Measurements from ENCODE around the gene ZNF81.
"Not testable (repeated sequence)": the region's sequence is repeated elsewhere in the genome, so short reads cannot be mapped to it uniquely, and the experiment has no call there.

ZNF81 gene

GRCh38 chrX:47846040-47846439 is 9.3 kb downstream of the ZNF81 start:
- DNase-seq = no peak

DNA sequence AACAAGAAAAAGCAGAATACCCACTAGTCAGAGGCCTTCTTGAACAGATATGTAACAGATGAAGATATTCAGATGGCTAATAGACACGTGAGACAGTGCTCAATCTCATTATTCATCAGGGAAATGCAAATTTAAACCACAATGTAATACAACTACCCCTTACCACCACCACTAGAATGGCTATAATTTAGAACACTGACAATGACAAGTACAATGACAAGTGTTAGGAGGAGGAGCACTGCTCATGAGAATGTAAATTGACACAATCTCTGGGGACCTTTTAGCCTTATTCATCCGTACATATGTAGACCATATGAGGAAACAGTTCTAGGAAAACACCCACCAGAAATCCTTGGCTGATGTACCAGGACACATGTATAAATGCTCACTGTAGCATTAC is 13.1 kb downstream of the ZNF81 start:
- DNase-seq = no peak

DNA sequence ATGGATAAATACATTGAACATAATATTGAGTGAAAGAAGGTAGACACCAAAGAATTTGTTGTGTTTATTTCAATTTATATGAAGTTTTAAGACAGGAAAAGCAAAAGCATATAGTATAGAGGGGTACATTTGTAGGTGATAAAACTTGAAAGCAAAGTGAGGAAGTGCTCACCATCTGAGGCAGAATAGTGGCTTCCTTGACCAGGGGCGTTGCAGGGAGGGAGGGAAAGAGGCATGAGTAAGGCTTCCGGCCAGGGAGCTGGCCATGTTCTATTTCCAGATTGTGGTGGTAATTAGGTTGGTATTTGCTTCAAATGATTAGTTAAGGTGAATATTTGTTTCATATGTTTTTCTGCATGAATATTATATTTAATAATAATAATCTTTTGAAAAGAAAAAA is 13.7 kb downstream of the ZNF81 start:
- DNase-seq = not testable (repeated sequence)

DNA sequence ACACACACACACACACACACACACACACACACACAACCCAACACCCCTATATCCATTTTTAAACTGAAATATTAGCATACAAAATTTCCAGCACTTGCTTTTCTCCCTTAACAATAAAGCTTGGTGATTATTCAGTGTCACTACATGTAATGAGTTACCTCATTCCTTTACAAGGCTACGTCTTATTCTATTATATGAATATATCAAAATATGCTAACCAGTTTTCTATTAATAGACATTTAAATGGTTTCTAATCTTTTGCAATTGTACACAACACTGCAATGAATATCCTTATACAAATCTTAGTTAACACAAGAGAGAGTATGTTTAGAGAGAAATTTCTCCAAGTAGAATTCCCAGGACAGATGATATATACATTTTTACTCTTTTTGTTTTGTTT is 14.2 kb downstream of the ZNF81 start:
- no peak for DNase-seq

DNA sequence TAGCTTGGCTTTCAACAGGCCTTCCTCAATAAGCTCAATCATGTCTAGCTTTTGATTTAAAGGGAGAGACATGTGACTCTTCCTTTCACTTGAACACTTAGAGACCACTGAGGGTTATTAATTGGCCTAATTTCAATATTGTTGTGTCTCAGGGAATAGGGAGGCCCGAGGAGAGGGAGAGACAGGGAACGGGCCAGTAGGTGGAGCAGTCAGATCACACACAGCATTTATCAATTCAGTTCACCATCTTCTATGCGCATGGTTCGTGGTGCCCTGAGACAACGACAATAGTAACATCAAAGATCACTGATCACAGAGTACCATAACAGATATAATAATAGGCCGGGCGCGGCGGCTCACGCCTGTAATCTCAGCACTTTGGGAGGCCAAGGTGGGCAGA is 17.8 kb downstream of the ZNF81 start:
- DNase-seq = peak; percentile 12

GRCh38 chrX:47859686-47860085 is 23.0 kb downstream of the ZNF81 start:
- no peak for DNase-seq

- DNase-seq = no peak
Observed at GRCh38 chrX:47862680-47863079, 26.0 kb downstream of the ZNF81 start.

- no peak for DNase-seq
Observed at GRCh38 chrX:47863187-47863586, 26.5 kb downstream of the ZNF81 start.

- DNase-seq = no peak
Observed at GRCh38 chrX:47864300-47864699, 27.6 kb downstream of the ZNF81 start.

- no peak for DNase-seq
Observed at GRCh38 chrX:47864785-47865184, 28.1 kb downstream of the ZNF81 start.

DNA sequence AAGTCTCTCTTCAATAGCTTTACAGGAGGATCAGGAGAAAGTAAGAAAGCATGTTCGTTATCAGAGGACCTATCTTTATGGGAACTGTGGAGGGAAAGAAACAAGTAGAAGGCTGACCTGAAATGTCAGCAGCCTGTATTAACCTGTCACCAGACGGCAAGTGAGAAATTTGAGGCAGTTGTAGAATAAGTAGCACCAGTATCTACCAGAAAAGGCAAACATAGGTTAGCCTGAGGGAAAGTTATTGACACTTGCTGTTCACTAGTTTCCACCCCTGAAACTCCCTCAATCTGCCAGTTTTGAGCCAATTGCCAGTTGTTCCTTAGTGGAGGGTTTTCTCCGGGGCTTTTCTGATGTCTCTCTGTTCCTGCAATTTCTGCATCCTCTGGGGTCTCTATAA is 36.4 kb downstream of the ZNF81 start:
- DNase-seq = no peak

DNA sequence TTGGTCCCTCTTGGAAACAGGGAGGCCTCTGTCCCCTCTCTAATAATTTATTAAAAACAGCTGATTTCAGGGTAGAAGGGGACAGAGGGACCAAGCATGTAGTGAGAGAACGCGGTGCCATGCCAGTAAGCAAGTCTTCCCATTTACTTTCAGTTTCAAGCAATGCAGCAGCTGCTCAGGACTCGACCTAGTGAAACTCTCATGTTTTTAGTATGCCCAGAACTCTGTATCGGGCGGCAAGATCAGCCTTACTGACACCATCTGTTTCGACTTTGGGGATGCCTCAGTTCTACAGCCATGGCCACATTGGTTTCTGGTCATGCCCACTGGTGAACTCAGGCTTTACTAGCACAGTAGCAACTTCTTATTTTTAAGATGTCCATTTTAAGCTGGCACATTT is 40.6 kb downstream of the ZNF81 start:
- no peak for DNase-seq

DNA sequence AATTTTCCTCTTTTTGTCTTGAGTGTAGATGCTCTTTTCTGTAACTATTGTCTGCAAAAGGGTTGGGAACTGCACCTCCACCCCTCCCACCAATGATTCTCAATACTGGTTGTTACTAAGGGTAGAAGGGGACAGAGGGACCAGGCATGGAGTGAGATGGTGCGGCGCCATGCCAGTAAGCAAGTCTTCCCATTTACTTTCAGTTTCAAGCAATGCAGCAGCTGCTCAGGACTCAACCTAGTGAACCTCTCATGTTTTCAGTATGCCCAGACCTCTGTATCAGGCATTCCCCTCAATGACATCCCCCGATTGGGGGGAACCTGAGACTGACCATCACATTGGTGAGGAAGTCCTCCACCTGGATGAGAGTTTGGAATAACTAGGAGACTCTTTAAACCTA is 41.5 kb downstream of the ZNF81 start:
- no peak for DNase-seq

DNA sequence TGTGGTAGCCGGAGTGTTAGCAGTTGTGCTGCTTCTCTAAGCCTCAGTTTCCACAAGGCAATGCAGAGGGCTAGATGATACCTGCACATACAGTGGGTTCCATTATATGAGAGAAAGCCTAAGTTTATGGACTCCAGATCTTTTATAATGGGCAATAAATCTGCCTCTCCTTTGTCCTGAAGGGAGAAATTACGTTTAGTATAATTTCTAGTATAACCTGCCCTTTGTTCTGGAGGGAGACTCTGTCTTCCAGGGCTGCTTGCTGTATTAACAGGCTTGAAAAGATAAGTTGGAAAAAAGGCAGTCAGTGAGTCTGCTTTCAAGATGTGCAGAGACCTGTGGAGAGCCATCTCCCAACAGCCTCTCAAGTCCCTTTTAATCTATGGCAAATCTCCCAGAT is 42.8 kb downstream of the ZNF81 start:
- no peak for DNase-seq

GRCh38 chrX:47880927-47881326 is 44.2 kb downstream of the ZNF81 start:
- DNase-seq = no peak

- DNase-seq = no peak
Observed at GRCh38 chrX:47885501-47885900, 48.8 kb downstream of the ZNF81 start.

DNA sequence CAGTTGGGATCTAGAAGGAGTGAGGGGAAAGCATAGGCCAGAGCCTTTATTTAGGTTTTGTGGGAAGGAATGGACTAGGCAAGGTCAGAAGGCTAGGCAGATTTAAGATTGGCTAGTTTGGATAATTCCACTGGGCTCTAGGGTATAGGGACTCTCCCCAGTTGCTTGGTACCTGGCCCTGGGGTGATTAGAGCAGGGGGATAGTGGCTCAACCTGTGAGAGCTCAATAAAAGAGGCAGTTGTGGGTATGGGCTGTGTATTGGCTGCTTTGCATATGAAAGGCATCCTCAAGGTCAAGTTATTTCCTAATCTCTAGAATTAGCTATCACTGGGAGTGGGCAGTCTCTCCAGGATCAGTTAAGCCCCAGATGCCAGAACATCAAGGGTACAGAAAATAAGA is 61.3 kb downstream of the ZNF81 start:
- no peak for DNase-seq

- DNase-seq = no peak
Observed at GRCh38 chrX:47900833-47901232, 64.1 kb downstream of the ZNF81 start.

DNA sequence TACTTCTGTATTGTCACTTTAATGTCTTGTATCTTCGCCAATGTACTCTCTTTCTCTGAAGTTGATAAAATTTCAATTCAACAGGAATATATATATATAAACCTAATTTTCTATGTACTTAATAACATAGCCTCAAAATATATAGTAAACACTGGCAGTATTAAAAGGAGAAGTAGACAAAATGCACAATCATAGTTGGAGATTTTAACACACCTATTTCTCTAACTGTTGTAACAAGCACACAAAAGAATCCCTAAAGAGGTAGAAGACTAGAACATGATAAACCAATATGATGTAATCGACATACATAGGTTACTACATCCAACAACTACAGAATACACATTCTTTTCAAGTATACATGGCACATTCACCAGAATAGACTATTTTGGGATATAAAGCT is 65.5 kb downstream of the ZNF81 start:
- DNase-seq = no peak

GRCh38 chrX:47915886-47916493 is 79.3 kb downstream of the ZNF81 start:
- no peak for DNase-seq

- no peak for DNase-seq
Observed at GRCh38 chrX:47918274-47918673, 81.6 kb downstream of the ZNF81 start.

- DNase-seq = no peak
Observed at GRCh38 chrX:47927212-47927611, 90.5 kb downstream of the ZNF81 start.

- not testable (repeated sequence) for DNase-seq
Observed at GRCh38 chrX:47931970-47932369, 95.3 kb downstream of the ZNF81 start.

DNA sequence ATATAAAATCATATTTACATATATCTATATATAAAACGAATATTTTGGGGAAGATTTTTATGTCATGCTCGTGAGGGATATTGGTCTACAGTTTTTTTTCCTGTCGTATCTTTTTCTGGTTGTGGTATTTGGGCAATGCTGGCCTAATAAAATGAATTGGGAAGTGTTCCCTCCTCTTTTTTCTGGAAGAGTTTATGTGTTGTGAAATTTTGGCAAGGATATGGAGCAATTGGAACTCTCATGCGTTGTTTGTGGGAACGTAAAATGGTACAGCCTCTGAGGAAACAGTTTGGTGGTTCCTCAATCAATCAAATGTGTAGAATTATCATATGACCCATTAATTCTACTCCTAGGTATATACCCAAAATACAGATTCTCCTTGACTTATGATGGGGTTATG is 97.2 kb downstream of the ZNF81 start:
- no peak for DNase-seq

GRCh38 chrX:47936224-47936939 is 99.7 kb downstream of the ZNF81 start:
- DNase-seq = peak; percentile 4
